HG03439 (cell line): ENCODE results near the gene ENTPD2.

ENCODE experiments used
- ATAC-seq: cut with Tn5 transposase; IDR thresholded peaks from one replicate; pipeline ENCODE4 v1.9.1; 2021; ENCODE audit warnings: mild to moderate bottlenecking, moderate library complexity; ENCODE audit not compliant: unreplicated experiment

Gene ENTPD2

GRCh38 chr9:137018761-137019559 is 34.9 kb downstream of the ENTPD2 start:
- no peak for ATAC-seq

- ATAC-seq, result no peak
These were observed 35.9 kb downstream of the ENTPD2 start for GRCh38 chr9:137017791-137018497.

GRCh38 chr9:137017071-137017470 is 36.8 kb downstream of the ENTPD2 start:
- ATAC-seq, result no peak

GRCh38 chr9:137016436-137016835 is 37.4 kb downstream of the ENTPD2 start:
- ATAC-seq, result no peak

GRCh38 chr9:137015976-137016375 is 37.9 kb downstream of the ENTPD2 start:
- no peak for ATAC-seq

- no peak for ATAC-seq
These were observed 38.3 kb downstream of the ENTPD2 start for GRCh38 chr9:137015540-137015930.

- no peak for ATAC-seq
These were observed 38.9 kb downstream of the ENTPD2 start for GRCh38 chr9:137014776-137015539.

GRCh38 chr9:137014166-137014565 is 39.7 kb downstream of the ENTPD2 start:
- ATAC-seq, result no peak

GRCh38 chr9:137013571-137013940 is 40.3 kb downstream of the ENTPD2 start:
- no peak for ATAC-seq

- no peak for ATAC-seq
These were observed 40.9 kb downstream of the ENTPD2 start for GRCh38 chr9:137012694-137013570.

GRCh38 chr9:137011907-137012675 is 41.8 kb downstream of the ENTPD2 start:
- no peak for ATAC-seq

- no peak for ATAC-seq
These were observed 42.7 kb downstream of the ENTPD2 start for GRCh38 chr9:137011156-137011555.

GRCh38 chr9:137009938-137010732 is 43.7 kb downstream of the ENTPD2 start:
- ATAC-seq, result no peak

- no peak for ATAC-seq
These were observed 44.6 kb downstream of the ENTPD2 start for GRCh38 chr9:137009217-137009616.

- no peak for ATAC-seq
These were observed 45.5 kb downstream of the ENTPD2 start for GRCh38 chr9:137008312-137008711.

- no peak for ATAC-seq
These were observed 46.0 kb downstream of the ENTPD2 start for GRCh38 chr9:137007816-137008270.

GRCh38 chr9:137007108-137007815 is 46.6 kb downstream of the ENTPD2 start:
- no peak for ATAC-seq
